Activated T-cell treated with anti-CD3 and anti-CD28 coated beads, Interleukin-2, amount 50 U/mL, for 4 hours (primary cell): ENCODE measurements around the gene LIMS1. TPM values are rescaled to one million over a fixed set of nuclear protein-coding genes. Genes with fewer than 3 reads are reported as not detected.
"Not testable (repeated sequence)": the region's sequence is repeated elsewhere in the genome, so short reads cannot be mapped to it uniquely, and the experiment has no call there.

Experiments used
- ATAC-seq, 2 donors: fragments of 200-7000 bp; cut with Tn5 transposase; one replicate each; pipeline ENCODE4 v1.10.0; 2021
- DNase-seq: peaks from one replicate; pipeline ENCODE4 v3.0.0-alpha.2; 2020
- H3K27me3 Mint-ChIP-seq: one replicate; pipeline ENCODE4 v1.8.0; 2021; ENCODE audit warnings: low read depth, mixed read lengths
- H3K36me3 Mint-ChIP-seq: one replicate; pipeline ENCODE4 v1.8.0; 2022; ENCODE audit warnings: mixed read lengths; ENCODE audit not compliant: insufficient read depth
- H3K4me1 Mint-ChIP-seq: one replicate; pipeline ENCODE4 v1.8.0; 2021; ENCODE audit warnings: low read depth, mixed read lengths
- H3K4me3 Mint-ChIP-seq: one replicate; pipeline ENCODE4 v1.8.0; 2021; ENCODE audit warnings: mild to moderate bottlenecking, moderate library complexity, mixed read lengths
- H3K9me3 Mint-ChIP-seq: one replicate; pipeline ENCODE4 v1.8.0; 2021; ENCODE audit warnings: mixed read lengths
- total RNA-seq, 3 donors: library from RNA; stranded (reverse); gene quantifications; one replicate each; pipeline ENCODE4 v1.2.1, GENCODE V29; 2021

The LIMS1 gene
- total RNA-seq, 3 donors from 2014 or later, result 40.2 to 45.0 (median 41.2) TPM

DNA sequence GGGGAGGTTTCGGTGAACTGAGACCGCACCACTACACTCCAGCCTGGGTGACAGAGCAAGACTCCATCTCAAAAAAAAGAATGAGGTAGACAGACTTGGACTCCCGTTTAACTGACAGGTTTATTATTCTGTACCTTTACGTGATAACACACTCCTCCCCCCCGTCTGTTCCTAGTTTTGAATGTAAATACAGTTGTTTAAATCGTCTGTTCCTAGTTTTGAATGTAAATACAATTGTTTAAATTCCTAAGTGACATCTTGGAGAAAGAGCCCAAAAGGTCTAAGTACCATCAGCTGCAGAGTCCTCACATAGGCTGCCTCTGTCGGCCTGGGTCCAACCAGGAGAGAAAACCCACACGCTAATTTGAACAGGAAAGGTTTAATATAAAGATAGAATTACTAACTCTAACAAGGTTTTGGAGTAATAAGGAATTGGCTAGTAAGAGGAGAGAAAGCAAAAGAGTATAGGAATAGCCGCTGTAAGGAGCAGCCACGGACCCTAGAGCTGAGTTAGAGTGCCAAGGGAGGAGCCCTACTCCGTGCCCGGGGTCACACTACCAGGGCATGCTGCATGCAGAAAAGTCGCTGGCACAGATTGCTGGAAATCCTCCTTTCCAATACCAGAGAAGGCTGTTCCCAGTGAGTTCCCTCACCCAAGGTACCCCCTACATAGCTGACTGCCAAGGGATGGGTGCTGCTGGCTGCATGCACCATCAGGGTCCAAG lies 101.5 kb downstream of the LIMS1 start:
- Mint-ChIP-seq H3K4me1 (peaks cover 55% of the 10 kb centered on the region), H3K27me3 (no peaks in the 10 kb centered on the region), H3K4me3 (no peak overlapping the region), H3K9me3 (no peaks in the 10 kb centered on the region), H3K36me3 (peaks cover 3% of the 10 kb centered on the region)
- DNase-seq (no peak), ATAC-seq (peak in 1 of 2 donors; percentile 13)

DNA sequence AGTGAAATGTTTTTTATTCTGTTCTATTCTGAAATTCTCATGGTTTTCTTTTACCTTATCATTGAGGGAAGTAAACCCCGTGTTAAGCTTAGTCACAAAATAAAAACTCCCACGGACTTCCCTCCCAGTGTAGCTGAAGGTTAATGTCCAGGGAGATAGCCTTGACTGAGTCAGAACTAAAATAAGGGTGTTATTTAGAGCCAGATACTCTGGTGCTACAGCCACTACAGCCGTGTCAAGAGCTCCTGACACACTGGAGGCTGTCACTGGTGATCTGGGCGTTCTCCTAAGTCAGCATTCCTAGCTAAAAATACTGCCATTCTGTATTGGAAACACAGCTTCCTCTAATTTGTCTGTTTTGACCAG lies 103.0 kb downstream of the LIMS1 start:
- no peak for DNase-seq
- no peak overlapping the region for H3K4me3 Mint-ChIP-seq
- H3K27me3 Mint-ChIP-seq, result no peaks in the 10 kb centered on the region
- no peaks in the 10 kb centered on the region for H3K9me3 Mint-ChIP-seq
- peaks cover 5% of the 10 kb centered on the region for H3K36me3 Mint-ChIP-seq
- H3K4me1 Mint-ChIP-seq, result peaks cover 53% of the 10 kb centered on the region
- ATAC-seq, result peak in 1 of 2 donors; percentile 22

DNA sequence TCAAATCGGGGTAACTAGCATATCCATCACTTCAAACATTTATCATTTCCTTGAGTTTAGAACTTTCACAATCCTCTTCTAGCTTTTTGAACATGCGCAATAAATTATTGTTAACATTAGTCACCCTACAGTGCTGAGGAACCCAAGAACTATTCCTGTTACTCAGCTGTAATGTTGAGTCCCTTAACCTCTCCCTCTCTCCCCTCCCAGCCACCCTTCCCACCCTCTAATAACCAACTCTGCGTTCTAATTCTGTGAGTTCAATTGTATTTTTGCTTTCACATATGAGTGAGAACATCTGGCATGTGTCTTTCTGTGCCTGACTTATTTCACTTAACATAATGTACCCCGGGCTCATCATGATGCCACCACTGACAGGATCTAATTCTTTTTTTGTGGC lies 106.5 kb downstream of the LIMS1 start:
- no peak for ATAC-seq
- Mint-ChIP-seq H3K36me3 (peaks cover 9% of the 10 kb centered on the region), H3K4me3 (no peak overlapping the region), H3K9me3 (no peaks in the 10 kb centered on the region), H3K27me3 (no peaks in the 10 kb centered on the region), H3K4me1 (peaks cover 31% of the 10 kb centered on the region)
- no peak for DNase-seq

DNA sequence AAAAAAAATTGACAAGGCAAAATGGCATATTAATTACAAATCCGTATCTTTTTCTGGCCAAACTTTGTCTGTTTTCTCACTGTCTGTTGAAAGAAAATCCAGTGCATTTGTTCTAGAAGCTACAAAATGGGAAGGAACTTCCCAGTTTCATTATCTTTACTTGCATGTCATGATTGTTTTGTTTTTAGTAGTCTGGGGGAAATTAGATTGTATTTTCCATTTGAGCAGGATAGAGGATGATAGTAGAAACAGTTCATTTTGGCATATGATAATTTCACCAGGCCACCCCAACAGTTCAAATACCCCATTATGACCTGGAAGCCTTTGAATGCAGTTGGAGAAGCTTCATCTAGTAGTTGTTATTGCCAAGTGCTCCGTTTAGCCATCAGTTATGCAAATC lies 107.5 kb downstream of the LIMS1 start:
- no peaks in the 10 kb centered on the region for H3K9me3 Mint-ChIP-seq
- ATAC-seq, result no peak
- H3K27me3 Mint-ChIP-seq, result no peaks in the 10 kb centered on the region
- no peak overlapping the region for H3K4me3 Mint-ChIP-seq
- peaks cover 13% of the 10 kb centered on the region for H3K36me3 Mint-ChIP-seq
- no peak for DNase-seq
- H3K4me1 Mint-ChIP-seq, result peaks cover 30% of the 10 kb centered on the region

DNA sequence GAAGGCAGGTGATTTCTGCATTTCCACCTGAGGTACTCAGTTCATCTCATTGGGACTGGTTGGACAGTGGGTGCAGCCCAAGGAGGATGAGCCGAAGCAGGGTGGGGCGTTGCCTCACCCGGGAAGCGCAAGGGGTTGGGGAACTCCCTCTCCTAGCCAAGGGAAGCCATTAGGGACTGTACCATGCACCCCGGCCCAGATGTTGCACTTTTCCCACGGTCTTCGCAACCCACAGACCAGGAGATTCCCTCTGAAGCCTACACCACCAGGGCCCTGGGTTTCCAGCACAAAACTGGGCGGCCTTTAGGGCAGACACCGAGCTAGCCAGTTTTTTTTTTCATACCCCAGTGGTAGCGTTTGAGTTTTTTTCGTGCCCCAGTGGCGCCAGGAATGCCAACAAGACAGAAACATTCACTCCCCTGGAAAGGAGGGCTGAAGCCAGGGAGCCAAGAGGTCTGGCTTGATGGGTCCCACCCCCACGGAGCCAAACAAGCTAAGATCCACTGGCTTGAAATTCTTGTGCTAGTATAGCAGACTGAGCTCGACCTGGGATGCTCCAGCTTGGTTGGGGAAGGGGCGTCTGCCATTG lies 109.1 kb downstream of the LIMS1 start:
- ATAC-seq, result no peak

DNA sequence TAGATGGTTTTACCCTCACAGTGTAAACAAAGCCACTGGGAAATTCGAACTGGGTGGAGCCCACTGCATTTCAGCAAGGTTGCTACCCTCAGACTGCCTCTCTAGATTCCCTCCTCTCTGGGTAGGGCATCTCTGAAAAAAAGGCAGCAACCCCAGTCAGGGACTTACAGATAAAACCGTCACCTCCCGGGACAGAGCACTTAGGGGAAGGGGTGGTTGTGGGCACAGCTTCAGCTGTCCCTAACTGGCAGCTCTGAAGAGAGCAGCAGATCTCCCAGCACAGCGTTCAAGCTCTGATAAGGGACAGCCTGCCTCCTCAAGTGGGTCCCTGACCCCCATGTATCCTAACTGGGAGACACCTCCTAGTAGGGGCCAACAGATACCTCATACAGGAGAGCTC lies 109.6 kb downstream of the LIMS1 start:
- H3K36me3 Mint-ChIP-seq, result peaks cover 13% of the 10 kb centered on the region
- not testable (repeated sequence) for H3K27me3 Mint-ChIP-seq, DNase-seq, ATAC-seq, H3K9me3 Mint-ChIP-seq, H3K4me3 Mint-ChIP-seq
- peaks cover 48% of the 10 kb centered on the region for H3K4me1 Mint-ChIP-seq

More for the DNA sequence above, 109.1 kb downstream of the LIMS1 start:
- peaks cover 43% of the 10 kb centered on the region for H3K4me1 Mint-ChIP-seq
- no peaks in the 10 kb centered on the region for H3K27me3 Mint-ChIP-seq
- H3K36me3 Mint-ChIP-seq, result peaks cover 13% of the 10 kb centered on the region
- no peaks in the 10 kb centered on the region for H3K9me3 Mint-ChIP-seq
- no peak for DNase-seq
- no peak overlapping the region for H3K4me3 Mint-ChIP-seq

DNA sequence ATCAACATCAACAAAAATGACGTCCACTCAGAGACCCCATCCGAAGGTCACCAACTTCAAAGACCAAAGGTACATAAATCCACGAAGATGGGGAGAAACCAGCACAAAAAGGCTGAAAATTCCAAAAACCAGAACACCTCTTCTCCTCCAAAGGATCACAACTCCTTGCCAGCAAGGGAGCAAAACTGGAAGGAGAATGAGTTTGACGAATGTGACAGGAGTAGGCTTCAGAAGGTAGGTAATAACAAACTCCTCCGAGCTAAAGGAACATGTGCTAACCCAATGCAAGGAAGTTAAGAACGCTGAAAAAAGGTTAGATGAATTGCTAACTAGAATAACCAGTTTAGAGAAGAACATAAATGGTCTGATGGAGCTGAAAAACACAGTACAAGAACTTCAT lies 110.2 kb downstream of the LIMS1 start:
- not testable (repeated sequence) for ATAC-seq, DNase-seq, H3K4me3 Mint-ChIP-seq, H3K27me3 Mint-ChIP-seq, H3K9me3 Mint-ChIP-seq
- peaks cover 52% of the 10 kb centered on the region for H3K4me1 Mint-ChIP-seq
- H3K36me3 Mint-ChIP-seq, result peaks cover 13% of the 10 kb centered on the region

DNA sequence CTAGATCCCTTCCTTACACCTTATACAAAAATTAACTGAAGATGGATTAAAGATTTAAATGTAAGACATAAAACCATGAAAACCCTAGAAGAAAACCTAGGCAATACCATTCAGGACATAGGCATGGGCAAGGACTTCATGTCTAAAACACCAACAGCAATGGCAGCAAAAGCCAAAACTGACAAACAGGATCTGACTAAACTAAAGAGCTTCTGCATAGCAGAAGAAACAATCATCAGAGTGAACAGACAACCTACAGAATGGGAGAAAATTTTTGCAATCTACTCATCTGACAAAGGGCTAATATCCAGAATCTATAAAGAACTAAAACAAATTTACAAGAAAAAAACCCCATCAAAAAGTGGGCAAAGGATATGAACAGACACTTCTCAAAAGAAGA lies 114.5 kb downstream of the LIMS1 start:
- H3K4me1 Mint-ChIP-seq, result peaks cover 56% of the 10 kb centered on the region
- H3K4me3 Mint-ChIP-seq, H3K9me3 Mint-ChIP-seq, DNase-seq, H3K36me3 Mint-ChIP-seq, H3K27me3 Mint-ChIP-seq, ATAC-seq: not testable (repeated sequence)

DNA sequence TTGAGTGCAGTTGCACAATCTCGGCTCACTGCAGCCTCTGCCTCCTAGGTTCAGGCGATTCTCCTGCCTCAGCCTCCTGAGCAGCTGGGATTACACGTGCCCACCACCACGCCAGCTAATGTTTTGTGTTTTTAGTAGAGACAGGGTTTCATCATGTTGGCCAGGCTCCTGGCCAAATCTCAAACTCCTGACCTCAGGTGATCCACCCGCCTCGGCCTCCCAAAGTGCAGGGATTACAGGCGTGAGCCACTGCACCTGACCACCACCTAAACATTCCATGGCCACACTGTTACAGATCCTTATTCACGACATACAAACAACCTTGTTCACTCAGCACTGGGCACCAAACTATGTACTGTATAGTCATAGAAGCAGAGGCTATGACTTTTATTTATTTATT lies 116.2 kb downstream of the LIMS1 start:
- H3K27me3 Mint-ChIP-seq, ATAC-seq: not testable (repeated sequence)

DNA sequence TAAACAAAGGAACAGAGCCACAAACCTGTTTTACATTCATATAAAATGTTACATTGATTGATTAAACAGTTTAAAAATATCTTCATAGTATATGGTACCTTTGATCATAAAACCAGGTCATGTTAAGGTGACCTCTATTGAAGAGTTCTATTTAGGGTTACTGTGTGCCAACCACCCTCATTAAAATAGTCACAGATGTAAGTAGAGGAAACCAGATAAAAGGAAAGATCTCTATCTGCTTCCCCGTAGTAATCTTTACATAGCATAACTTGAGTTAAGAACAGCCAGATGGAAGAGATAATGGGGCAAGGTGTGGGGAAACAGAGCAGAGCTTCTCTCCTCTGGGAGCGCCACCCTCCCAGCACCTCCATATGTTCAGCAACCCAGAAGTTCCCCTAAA lies 117.2 kb downstream of the LIMS1 start:
- H3K27me3 Mint-ChIP-seq, ATAC-seq, H3K4me3 Mint-ChIP-seq, H3K36me3 Mint-ChIP-seq, H3K9me3 Mint-ChIP-seq, DNase-seq: not testable (repeated sequence)
- peaks cover 53% of the 10 kb centered on the region for H3K4me1 Mint-ChIP-seq

More for the DNA sequence above, 116.2 kb downstream of the LIMS1 start:
- DNase-seq, H3K4me3 Mint-ChIP-seq, H3K36me3 Mint-ChIP-seq, H3K9me3 Mint-ChIP-seq: not testable (repeated sequence)
- H3K4me1 Mint-ChIP-seq, result peaks cover 59% of the 10 kb centered on the region

DNA sequence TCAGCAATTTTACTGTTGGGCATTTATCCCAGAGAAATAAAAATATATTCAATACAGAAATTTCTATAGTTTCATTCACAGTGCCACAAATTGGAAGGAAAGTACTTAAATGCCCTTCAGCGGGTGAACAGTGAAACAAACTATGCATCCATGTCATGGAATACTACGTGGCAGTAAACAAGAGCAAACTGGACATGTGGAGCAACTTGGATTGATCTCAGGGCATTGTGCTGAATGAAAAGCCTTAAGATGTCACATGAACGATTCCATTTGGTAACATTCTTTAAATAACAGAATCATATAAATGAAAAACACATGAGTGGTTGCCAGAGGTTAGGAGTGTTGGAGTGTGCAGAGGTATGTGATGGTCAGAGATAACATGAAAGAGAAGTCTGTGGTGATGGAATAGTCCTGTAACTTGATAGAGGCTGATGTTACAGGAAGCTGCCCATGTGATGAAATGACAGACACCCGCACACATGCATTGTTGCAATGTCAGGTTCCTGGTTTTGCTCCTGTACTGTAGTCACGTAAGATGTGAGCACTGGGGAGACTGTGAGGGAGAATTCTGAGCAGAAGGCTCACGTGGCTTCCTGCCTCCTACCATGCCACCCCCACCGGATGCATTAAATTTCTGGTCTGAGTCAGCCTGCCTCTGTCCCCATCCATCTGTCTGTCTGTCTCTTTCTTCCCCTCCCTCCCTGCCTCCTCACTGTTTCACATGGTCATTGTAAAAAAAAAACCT lies 118.1 kb downstream of the LIMS1 start:
- not testable (repeated sequence) for H3K9me3 Mint-ChIP-seq, H3K27me3 Mint-ChIP-seq, H3K36me3 Mint-ChIP-seq
- DNase-seq (peak; percentile 27), ATAC-seq (peak; percentile 94 to 95)
- peak overlapping the region; percentile 63 for H3K4me3 Mint-ChIP-seq
- peaks cover 48% of the 10 kb centered on the region for H3K4me1 Mint-ChIP-seq

DNA sequence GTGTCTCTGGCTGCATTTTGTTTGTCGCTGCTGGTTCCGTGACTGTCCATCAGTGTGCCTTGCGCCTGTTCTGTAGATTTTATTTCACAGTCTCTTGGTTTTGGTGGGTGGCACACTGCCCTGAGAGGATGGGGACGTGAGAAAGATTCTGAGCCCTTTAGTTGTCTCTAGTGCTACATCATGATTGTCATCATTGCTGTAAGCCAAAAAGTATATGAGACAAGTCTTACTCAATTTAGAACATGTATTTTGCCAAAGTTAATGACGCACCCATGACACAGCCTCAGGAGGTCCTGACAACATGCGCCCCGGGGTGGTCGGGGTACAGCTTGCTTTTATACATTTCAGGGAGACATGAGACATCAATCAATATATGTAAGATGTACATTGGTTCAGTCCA lies 119.2 kb downstream of the LIMS1 start:
- H3K36me3 Mint-ChIP-seq, H3K4me3 Mint-ChIP-seq, DNase-seq, H3K9me3 Mint-ChIP-seq, H3K27me3 Mint-ChIP-seq, ATAC-seq: not testable (repeated sequence)
- peaks cover 38% of the 10 kb centered on the region for H3K4me1 Mint-ChIP-seq

DNA sequence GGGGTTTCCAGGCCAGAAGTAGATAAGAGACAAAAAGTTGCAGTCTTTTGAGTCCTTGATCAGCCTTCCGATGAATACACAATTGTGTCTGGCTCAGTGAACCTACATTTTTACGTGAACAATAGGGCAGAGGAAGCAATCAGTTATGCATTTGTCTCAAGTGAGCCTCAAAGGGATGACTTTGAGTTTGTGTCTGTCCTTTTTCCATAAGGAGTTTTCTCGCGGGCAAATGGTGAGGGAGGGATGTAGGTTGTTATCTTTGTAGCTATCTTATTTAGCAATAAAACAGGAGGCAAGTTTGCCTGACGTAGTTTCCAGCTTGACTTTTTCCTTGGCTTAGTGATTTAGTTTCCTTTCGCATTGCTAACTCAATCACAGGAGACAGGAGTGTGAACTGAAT lies 119.6 kb downstream of the LIMS1 start:
- not testable (repeated sequence) for H3K9me3 Mint-ChIP-seq, DNase-seq, H3K4me3 Mint-ChIP-seq, H3K36me3 Mint-ChIP-seq, H3K27me3 Mint-ChIP-seq, ATAC-seq
- peaks cover 33% of the 10 kb centered on the region for H3K4me1 Mint-ChIP-seq

DNA sequence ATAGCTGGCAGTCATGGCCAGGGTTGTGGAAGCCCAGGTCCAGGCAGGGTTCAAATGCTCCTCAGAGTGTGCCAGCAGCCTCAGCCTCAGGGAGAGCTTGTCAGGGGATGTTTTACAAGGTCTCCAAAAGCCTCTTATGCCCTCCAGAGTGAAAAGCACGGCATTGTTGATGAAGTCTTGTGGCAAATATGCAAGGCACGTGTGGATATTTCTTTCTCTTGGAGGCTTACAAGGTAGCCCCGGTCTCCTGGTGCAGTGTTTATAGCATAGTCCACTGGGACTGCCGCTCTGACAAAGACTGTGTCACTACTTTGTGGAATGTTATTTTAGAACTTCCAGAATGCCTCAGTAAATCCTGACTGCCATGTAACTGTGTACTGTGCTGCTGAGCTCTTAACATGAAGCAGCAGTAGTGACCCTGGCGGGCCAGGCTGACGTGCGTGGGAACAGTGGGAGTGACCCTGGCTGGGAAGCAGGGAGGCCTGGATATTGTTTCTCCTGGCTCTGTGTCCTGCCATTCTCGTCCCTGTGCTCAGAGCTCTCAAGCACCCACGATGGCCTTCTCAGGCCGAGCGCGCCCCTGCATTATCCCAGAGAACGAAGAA lies 120.4 kb downstream of the LIMS1 start:
- ATAC-seq, H3K27me3 Mint-ChIP-seq, DNase-seq, H3K36me3 Mint-ChIP-seq, H3K4me3 Mint-ChIP-seq, H3K9me3 Mint-ChIP-seq: not testable (repeated sequence)
- H3K4me1 Mint-ChIP-seq, result peaks cover 26% of the 10 kb centered on the region
